Parathyroid adenoma (tissue), 2 donors: ENCODE measurements around the gene INPP5A.

ENCODE experiments used
- H2AFZ ChIP-seq: fragments of 300-600 bp; sonication (generic); one replicate; pipeline ENCODE4 v1.7.0; 2017; ENCODE audit warnings: antibody characterized with exemption, mild to moderate bottlenecking
- H3K27ac ChIP-seq: fragments of 300-600 bp; sonication (generic); one replicate; pipeline ENCODE4 v1.7.0; 2017
- H3K27me3 ChIP-seq: fragments of 300-600 bp; sonication (generic); one replicate; pipeline ENCODE4 v1.7.0; 2017; ENCODE audit warnings: low read length; ENCODE audit not compliant: control insufficient read depth, insufficient read depth
- H3K36me3 ChIP-seq: fragments of 300-600 bp; sonication (generic); one replicate; pipeline ENCODE4 v1.7.0; 2017; ENCODE audit warnings: low read length; ENCODE audit not compliant: control insufficient read depth, insufficient read depth
- H3K4me1 ChIP-seq: fragments of 300-600 bp; sonication (generic); one replicate; pipeline ENCODE4 v1.7.0; 2017; ENCODE audit warnings: control low read depth
- H3K4me2 ChIP-seq: fragments of 300-600 bp; sonication (generic); one replicate; pipeline ENCODE4 v1.7.0; 2017; ENCODE audit warnings: low read length
- H3K4me3 ChIP-seq: fragments of 300-600 bp; sonication (generic); one replicate; pipeline ENCODE4 v1.7.0; 2017; ENCODE audit warnings: low read depth, low read length
- H3K79me2 ChIP-seq: fragments of 300-600 bp; sonication (generic); one replicate; pipeline ENCODE4 v1.7.0; 2017; ENCODE audit warnings: control low read depth
- H3K9ac ChIP-seq: fragments of 300-600 bp; sonication (generic); one replicate; pipeline ENCODE4 v1.7.0; 2017; ENCODE audit warnings: mild to moderate bottlenecking
- H3K9me3 ChIP-seq: fragments of 300-600 bp; sonication (generic); one replicate; pipeline ENCODE4 v1.7.0; 2017; ENCODE audit warnings: low read length; ENCODE audit not compliant: control insufficient read depth
- TF ChIP-seq, protein P1 (sequence below): fragments of 300-600 bp; sonication (generic); IDR thresholded peaks from one replicate; pipeline ENCODE4 v1.7.0; 2017; ENCODE audit warnings: antibody characterized with exemption, mild to moderate bottlenecking
- donor health status: primary hyperparathyroidism.

Gene INPP5A

GRCh38 chr10:132743925-132744490 lies 206.4 kb downstream of the INPP5A start:
- Histone ChIP-seq H2AFZ (no peak overlapping the region), H3K9me3 (no peaks in the 10 kb centered on the region), H3K4me2 (no peak overlapping the region), H3K36me3 (no peaks in the 10 kb centered on the region), H3K9ac (no peak overlapping the region), H3K4me3 (no peak overlapping the region), H3K27ac (no peak overlapping the region), H3K27me3 (no peaks in the 10 kb centered on the region), H3K79me2 (no peaks in the 10 kb centered on the region), H3K4me1 (no peaks in the 10 kb centered on the region)
- TF ChIP-seq, protein P1, sequence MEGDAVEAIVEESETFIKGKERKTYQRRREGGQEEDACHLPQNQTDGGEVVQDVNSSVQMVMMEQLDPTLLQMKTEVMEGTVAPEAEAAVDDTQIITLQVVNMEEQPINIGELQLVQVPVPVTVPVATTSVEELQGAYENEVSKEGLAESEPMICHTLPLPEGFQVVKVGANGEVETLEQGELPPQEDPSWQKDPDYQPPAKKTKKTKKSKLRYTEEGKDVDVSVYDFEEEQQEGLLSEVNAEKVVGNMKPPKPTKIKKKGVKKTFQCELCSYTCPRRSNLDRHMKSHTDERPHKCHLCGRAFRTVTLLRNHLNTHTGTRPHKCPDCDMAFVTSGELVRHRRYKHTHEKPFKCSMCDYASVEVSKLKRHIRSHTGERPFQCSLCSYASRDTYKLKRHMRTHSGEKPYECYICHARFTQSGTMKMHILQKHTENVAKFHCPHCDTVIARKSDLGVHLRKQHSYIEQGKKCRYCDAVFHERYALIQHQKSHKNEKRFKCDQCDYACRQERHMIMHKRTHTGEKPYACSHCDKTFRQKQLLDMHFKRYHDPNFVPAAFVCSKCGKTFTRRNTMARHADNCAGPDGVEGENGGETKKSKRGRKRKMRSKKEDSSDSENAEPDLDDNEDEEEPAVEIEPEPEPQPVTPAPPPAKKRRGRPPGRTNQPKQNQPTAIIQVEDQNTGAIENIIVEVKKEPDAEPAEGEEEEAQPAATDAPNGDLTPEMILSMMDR = no peak

GRCh38 chr10:132744839-132745238 lies 207.3 kb downstream of the INPP5A start:
- H3K27ac ChIP-seq = no peak overlapping the region

DNA sequence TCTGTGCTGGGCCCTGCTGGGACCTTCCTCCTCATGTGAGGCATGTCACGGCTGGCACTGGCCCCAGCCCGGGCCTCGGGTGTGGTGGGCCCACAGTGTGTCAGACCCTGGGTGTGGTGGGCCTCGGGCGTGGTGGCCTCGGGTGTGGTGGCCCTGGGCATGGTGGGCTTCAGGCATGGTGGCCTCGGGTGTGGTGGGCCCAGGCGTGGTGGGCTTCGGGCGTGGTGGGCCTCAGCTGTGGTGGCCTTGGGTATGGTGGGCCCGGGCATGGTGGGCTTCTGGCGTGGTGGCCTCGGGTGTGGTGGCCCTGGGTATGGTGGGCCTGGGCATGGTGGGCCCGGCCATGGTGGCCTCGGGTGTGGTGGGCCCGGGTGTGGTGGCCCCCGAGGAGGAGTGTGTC lies 207.9 kb downstream of the INPP5A start:
- TF ChIP-seq, protein P1 = no peak
- H3K9me3 ChIP-seq = no peaks in the 10 kb centered on the region
- no peaks in the 10 kb centered on the region for H3K4me1 ChIP-seq
- no peak overlapping the region for H3K9ac ChIP-seq
- no peaks in the 10 kb centered on the region for H3K36me3 ChIP-seq
- no peaks in the 10 kb centered on the region for H3K79me2 ChIP-seq
- H2AFZ ChIP-seq = no peak overlapping the region
- H3K4me2 ChIP-seq = no peak overlapping the region
- no peaks in the 10 kb centered on the region for H3K27me3 ChIP-seq
- H3K27ac ChIP-seq = no peak overlapping the region
- no peak overlapping the region for H3K4me3 ChIP-seq

More at GRCh38 chr10:132744839-132745238, 207.3 kb downstream of the INPP5A start:
- TF ChIP-seq, protein P1 = no peak
- Histone ChIP-seq H3K9me3 (no peaks in the 10 kb centered on the region), H3K4me3 (no peak overlapping the region), H3K27me3 (no peaks in the 10 kb centered on the region), H3K4me1 (no peaks in the 10 kb centered on the region), H3K4me2 (no peak overlapping the region), H3K79me2 (no peaks in the 10 kb centered on the region), H2AFZ (no peak overlapping the region), H3K9ac (no peak overlapping the region), H3K36me3 (no peaks in the 10 kb centered on the region)

DNA sequence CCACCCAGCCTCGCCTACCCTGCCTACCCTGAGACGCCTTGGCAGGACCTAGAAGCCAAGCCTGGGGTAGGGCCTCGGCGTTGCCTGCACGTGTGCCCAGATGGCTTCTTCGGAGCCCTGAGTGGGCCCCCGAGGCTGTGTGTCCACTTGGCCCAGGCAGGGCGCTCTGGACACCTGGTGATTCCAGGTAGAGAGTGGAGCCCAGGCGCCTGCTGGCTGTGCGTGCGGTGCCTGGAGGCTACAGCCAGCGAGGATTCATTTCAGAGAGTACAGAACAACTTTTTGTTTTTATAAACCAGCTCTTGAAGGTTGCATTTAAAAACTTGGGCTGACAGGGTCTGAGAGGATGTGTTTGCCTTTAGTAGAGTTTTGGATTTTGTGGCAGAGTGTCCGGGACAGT lies 208.4 kb downstream of the INPP5A start:
- no peak overlapping the region for H2AFZ ChIP-seq
- no peaks in the 10 kb centered on the region for H3K9me3 ChIP-seq
- no peaks in the 10 kb centered on the region for H3K4me1 ChIP-seq
- H3K36me3 ChIP-seq = no peaks in the 10 kb centered on the region
- no peaks in the 10 kb centered on the region for H3K27me3 ChIP-seq
- TF ChIP-seq, protein P1 = no peak
- H3K9ac ChIP-seq = no peak overlapping the region
- H3K4me3 ChIP-seq = no peak overlapping the region
- H3K79me2 ChIP-seq = no peaks in the 10 kb centered on the region
- no peak overlapping the region for H3K4me2 ChIP-seq
- H3K27ac ChIP-seq = no peak overlapping the region

GRCh38 chr10:132746386-132746785 lies 208.8 kb downstream of the INPP5A start:
- Histone ChIP-seq H3K4me3 (no peak overlapping the region), H3K27ac (no peak overlapping the region), H3K9me3 (no peaks in the 10 kb centered on the region), H3K79me2 (no peaks in the 10 kb centered on the region), H3K4me2 (no peak overlapping the region), H2AFZ (no peak overlapping the region), H3K9ac (no peak overlapping the region), H3K36me3 (no peaks in the 10 kb centered on the region), H3K27me3 (no peaks in the 10 kb centered on the region), H3K4me1 (no peaks in the 10 kb centered on the region)
- TF ChIP-seq, protein P1 = no peak
